CD14-positive monocyte (primary cell): Measurements from ENCODE around the gene CLDND2. TPM values are rescaled to one million over a fixed set of nuclear protein-coding genes. Genes with fewer than 3 reads are reported as not detected.
A peak's percentile ranks its signal among the peaks of the same experiment; 100 is the strongest.

ENCODE experiments used
- DNase-seq, 3 donors: peaks; one replicate each; pipeline ENCODE4 v3.0.0-alpha.2; 2011 to 2022
- H2AFZ ChIP-seq: 2 replicates; pipeline ENCODE4 v1.6.0; 2012; ENCODE audit warnings: mild to moderate bottlenecking, low read depth, low read length, inconsistent platforms; ENCODE audit not compliant: insufficient read depth, poor library complexity, severe bottlenecking
- H3K27ac ChIP-seq, 2 donors: 1 replicate in 1 of 2; 2 replicates in 1 of 2; pipeline ENCODE4 v1.5.1; 2012 to 2013; ENCODE audit warnings: low read length in 2 of 2, control low read depth in 1 of 2, inconsistent platforms in 1 of 2, low read depth in 1 of 2, mild to moderate bottlenecking in 1 of 2
- H3K27me3 ChIP-seq, 2 donors: one replicate each; pipeline versions ENCODE4 v1.6.0 to v1.6.1; 2011 to 2013; ENCODE audit warnings: low read length in 2 of 2; ENCODE audit not compliant: control insufficient read depth in 2 of 2, insufficient read depth in 2 of 2
- H3K36me3 ChIP-seq, 2 donors: replicated peaks in 1 of 2; 1 replicate in 1 of 2; 2 replicates in 1 of 2; pipeline versions ENCODE4 v1.5.1 to v1.6.1; 2012 to 2013; ENCODE audit warnings: low read length in 2 of 2, control low read depth in 1 of 2, inconsistent platforms in 1 of 2, mild to moderate bottlenecking in 1 of 2; ENCODE audit not compliant: insufficient read depth in 2 of 2, control insufficient read depth in 1 of 2
- H3K4me1 ChIP-seq, 2 donors: 1 replicate in 1 of 2; 2 replicates in 1 of 2; pipeline versions ENCODE4 v1.5.1 to v1.6.1; 2012 to 2013; ENCODE audit warnings: low read length in 2 of 2, control low read depth in 1 of 2, inconsistent platforms in 1 of 2, mild to moderate bottlenecking in 1 of 2, moderate library complexity in 1 of 2; ENCODE audit not compliant: insufficient read depth in 2 of 2, control insufficient read depth in 1 of 2
- H3K4me2 ChIP-seq: replicated peaks from 2 replicates; pipeline ENCODE3; 2012; ENCODE audit warnings: low read length, moderate library complexity, mild to moderate bottlenecking; ENCODE audit not compliant: poor library complexity, severe bottlenecking; ENCODE audit errors: extremely low read depth
- H3K4me3 ChIP-seq, 3 experiments: fragments of 200-600 bp in 1 of 3; sonication (generic) in 1 of 3; replicated peaks in 1 of 3; 1 replicate in 2 of 3; 2 replicates in 1 of 3; pipeline ENCODE4 v1.5.1; 2011 to 2013; ENCODE audit warnings: low read length in 3 of 3, mild to moderate bottlenecking in 3 of 3, control low read depth in 2 of 3, low read depth in 2 of 3, inconsistent platforms in 1 of 3, moderate library complexity in 1 of 3
- H3K79me2 ChIP-seq: 2 replicates; pipeline ENCODE4 v1.6.0; 2012; ENCODE audit warnings: mild to moderate bottlenecking, control low read depth, inconsistent platforms, low read length, moderate library complexity; ENCODE audit not compliant: insufficient read depth
- H3K9ac ChIP-seq: 2 replicates; pipeline ENCODE4 v1.6.0; 2017; ENCODE audit warnings: low read length, mild to moderate bottlenecking; ENCODE audit not compliant: insufficient read depth, poor library complexity, severe bottlenecking
- H3K9me3 ChIP-seq, 2 donors: replicated peaks in 1 of 2; 1 replicate in 1 of 2; 2 replicates in 1 of 2; pipeline versions ENCODE4 v1.5.1 to v1.6.1; 2012 to 2013; ENCODE audit warnings: low read length in 2 of 2, control low read depth in 1 of 2; ENCODE audit not compliant: control insufficient read depth in 1 of 2, insufficient read depth in 1 of 2
- H4K20me1 ChIP-seq: 2 replicates; pipeline ENCODE4 v1.6.0; 2012; ENCODE audit warnings: mild to moderate bottlenecking, low read length, control low read depth, moderate library complexity; ENCODE audit not compliant: insufficient read depth
- H3K27ac Mint-ChIP-seq, 7 donors: one replicate each; pipeline ENCODE4 v1.8.0; 2020; ENCODE audit warnings: mild to moderate bottlenecking in 7 of 7, mixed read lengths in 7 of 7, moderate library complexity in 6 of 7, inconsistent platforms in 2 of 7
- H3K27me3 Mint-ChIP-seq, 3 donors: one replicate each; pipeline ENCODE4 v1.8.0; 2021 to 2022; ENCODE audit warnings: low read depth in 3 of 3, mild to moderate bottlenecking in 3 of 3, mixed read lengths in 3 of 3, moderate library complexity in 3 of 3, inconsistent platforms in 1 of 3
- H3K36me3 Mint-ChIP-seq, 2 donors: one replicate each; pipeline ENCODE4 v1.8.0; 2020; ENCODE audit warnings: mixed read lengths in 2 of 2, inconsistent platforms in 1 of 2, mild to moderate bottlenecking in 1 of 2
- H3K4me1 Mint-ChIP-seq: one replicate; pipeline ENCODE4 v1.8.0; 2020; ENCODE audit warnings: mild to moderate bottlenecking, mixed read lengths
- H3K4me3 Mint-ChIP-seq, 2 donors: one replicate each; pipeline ENCODE4 v1.8.0; 2020; ENCODE audit warnings: mild to moderate bottlenecking in 2 of 2, mixed read lengths in 2 of 2, moderate library complexity in 1 of 2
- H3K9me3 Mint-ChIP-seq, 7 donors: one replicate each; pipeline ENCODE4 v1.8.0; 2020 to 2022; ENCODE audit warnings: mixed read lengths in 7 of 7, mild to moderate bottlenecking in 6 of 7, moderate library complexity in 6 of 7, inconsistent platforms in 2 of 7
- CTCF ChIP-seq: fragments of 200-600 bp; IDR thresholded peaks from one replicate; pipeline ENCODE4 v1.8.0; 2022; ENCODE audit warnings: antibody characterized with exemption, mild to moderate bottlenecking
- WGBS: methylation state at CpG from one replicate; pipeline ENCODE4 v1.1.5; 2013; ENCODE audit warnings: missing lambda C conversion rate; ENCODE audit not compliant: insufficient coverage; 5-methylcytosine and 5-hydroxymethylcytosine counted together
- intact Hi-C, 2 donors: fragments of 100-400 bp; cut with micrococcal nuclease; formaldehyde crosslinking; loops; one replicate each; pipeline versions ENCODE4 v1.15.0 to v1.15.1; 2023
- polyA plus RNA-seq, 3 donors: library from polyadenylated mRNA; depleted of rRNA in 1 of 3; unstranded in 2 of 3; stranded (reverse) in 1 of 3; fragments of 300-500 nt in 2 of 3; fragments of >200 nt in 1 of 3; fragmentation: Illumina TruSeq in 2 of 3; gene quantifications; 1 replicate in 2 of 3; 2 replicates in 1 of 3; pipeline ENCODE4 v1.2.3, GENCODE V29; 2012 to 2021

Gene CLDND2
- polyA plus RNA-seq, 3 donors = 0.08 TPM; not detected in 2

- no peak overlapping the region for H3K27ac ChIP-seq
- Mint-ChIP-seq H3K9me3 (peaks cover 0 to 10% (median 5%) of the 10 kb centered on the region in 7 donors), H3K27me3 (peaks cover 3 to 4% (median 4%) of the 10 kb centered on the region in 3 donors), H3K4me1 (peaks cover 5% of the 10 kb centered on the region), H3K36me3 (no peaks in the 10 kb centered on the region), H3K4me3 (no peak overlapping the region), H3K27ac (no peak overlapping the region)
- no peak overlapping the region for H3K4me2 ChIP-seq
- no peak overlapping the region for H3K4me3 ChIP-seq
- no peak for TF ChIP-seq CTCF
- H2AFZ ChIP-seq = no peak overlapping the region
- H3K9me3 ChIP-seq = peaks cover 0 to 4% of the 10 kb centered on the region in 2 donors
- no peaks in the 10 kb centered on the region for H3K27me3 ChIP-seq
- H4K20me1 ChIP-seq = no peaks in the 10 kb centered on the region
- 97% methylated on average over 8 of the region's 13 CpGs for WGBS
- H3K9ac ChIP-seq = no peak overlapping the region
- no peaks in the 10 kb centered on the region for H3K79me2 ChIP-seq
- H3K4me1 ChIP-seq = peaks cover 6% of the 10 kb centered on the region in 2 donors
- no peak for DNase-seq
- no peaks in the 10 kb centered on the region for H3K36me3 ChIP-seq
- intact Hi-C loops = no loop called here
Observed at GRCh38 chr19:51333836-51334460, 34.9 kb downstream of the CLDND2 start.

GRCh38 chr19:51331716-51332115 lies 37.1 kb downstream of the CLDND2 start:
- Histone ChIP-seq H3K36me3 (no peaks in the 10 kb centered on the region), H3K27ac (no peak overlapping the region), H3K79me2 (no peaks in the 10 kb centered on the region), H2AFZ (no peak overlapping the region), H3K4me1 (peaks cover 13 to 18% of the 10 kb centered on the region in 2 donors), H3K4me2 (no peak overlapping the region), H3K9me3 (peaks cover 0 to 4% of the 10 kb centered on the region in 2 donors), H3K4me3 (no peak overlapping the region), H3K9ac (no peak overlapping the region), H3K27me3 (peaks cover 7 to 18% of the 10 kb centered on the region in 2 donors), H4K20me1 (no peaks in the 10 kb centered on the region)
- Mint-ChIP-seq H3K27ac (peak overlapping the region in 1 of 7 donors; percentile 20), H3K9me3 (peaks cover 2 to 12% (median 8%) of the 10 kb centered on the region in 7 donors), H3K4me3 (no peak overlapping the region), H3K27me3 (peaks cover 15 to 23% (median 16%) of the 10 kb centered on the region in 3 donors), H3K36me3 (peaks cover 2% of the 10 kb centered on the region in 2 donors), H3K4me1 (peaks cover 9% of the 10 kb centered on the region)
- WGBS = 95% methylated on average over 6 of the region's 6 CpGs
- no peak for TF ChIP-seq CTCF
- intact Hi-C loops = no loop called here
- no peak for DNase-seq
